ENCODE results near the gene OR2A42. TPM values are rescaled to one million over a fixed set of nuclear protein-coding genes. Genes with fewer than 3 reads are reported as not detected.
A peak's percentile ranks its signal among the peaks of the same experiment; 100 is the strongest.
"Not testable (repeated sequence)": the region's sequence is repeated elsewhere in the genome, so short reads cannot be mapped to it uniquely, and the experiment has no call there.

Gene OR2A42
- total RNA-seq, 4 donors from 2014 or later: not detected

- no peaks in the 10 kb centered on the region for H3K36me3 ChIP-seq
- H3K4me1 ChIP-seq: no peaks in the 10 kb centered on the region
- H3K27me3 ChIP-seq: no peaks in the 10 kb centered on the region
- no peak overlapping the region for H3K4me3 ChIP-seq
- peak in 1 of 3 donors; percentile 13 for DNase-seq
- no peak overlapping the region for H3K27ac ChIP-seq
- no peak for TF ChIP-seq POLR2A (IDR thresholded peaks at IDR 0.05)
- TF ChIP-seq CTCF (IDR thresholded peaks at IDR 0.05): no peak
- H3K9me3 ChIP-seq: no peaks in the 10 kb centered on the region
Observed at GRCh38 chr7:144255471-144255897, 16.1 kb upstream of the OR2A42 start.

DNA sequence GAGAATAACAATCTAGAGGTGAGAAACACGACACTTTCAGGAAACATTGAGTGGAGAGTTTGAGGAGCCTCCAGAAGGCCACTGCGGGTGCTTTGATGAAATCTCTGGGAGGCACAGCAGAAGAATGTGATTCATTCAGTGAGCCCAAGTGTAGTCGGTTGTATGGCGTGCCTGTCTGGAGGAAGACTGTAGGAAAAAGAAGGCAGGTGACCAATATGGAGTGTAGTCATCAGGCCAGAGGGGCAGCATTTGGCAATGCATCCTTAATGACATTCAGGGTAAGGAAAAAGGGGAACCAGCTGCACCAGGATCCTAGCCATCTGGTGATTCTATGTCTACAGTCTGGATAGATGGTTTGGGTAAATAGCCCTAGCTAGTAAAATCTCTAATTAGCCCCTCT is 12.9 kb upstream of the OR2A42 start:
- not testable (repeated sequence) for H3K4me1 ChIP-seq, H3K36me3 ChIP-seq

DNA sequence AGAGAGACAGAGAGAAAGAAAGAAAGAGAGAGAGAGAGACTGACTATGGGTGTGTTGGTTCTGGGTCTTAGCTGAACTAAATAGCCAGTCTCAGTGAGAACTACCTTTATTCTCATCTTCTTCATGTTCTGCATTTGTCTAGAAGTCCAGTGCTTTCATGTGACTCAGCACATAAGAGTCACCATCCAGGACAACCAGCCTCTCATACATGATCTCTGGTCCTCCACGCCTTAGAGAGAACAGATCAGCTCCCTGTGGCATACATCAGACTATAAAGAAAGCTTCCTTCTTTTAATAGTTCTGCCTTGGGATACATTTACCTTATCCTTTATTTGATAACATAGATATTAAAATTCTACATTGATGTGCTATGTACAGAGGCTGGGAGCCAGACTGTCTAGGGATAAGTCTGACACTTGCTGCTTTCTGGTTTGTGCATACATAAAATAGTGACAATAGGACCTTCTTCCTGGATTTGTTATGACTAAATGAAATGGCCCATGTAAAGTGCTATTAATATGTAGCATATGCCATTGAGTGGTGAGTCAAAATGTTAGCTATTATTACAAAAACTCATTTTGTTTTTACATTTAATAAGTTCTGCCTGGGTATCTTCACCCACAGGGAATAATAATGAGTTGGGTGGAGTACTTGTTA is 8.4 kb upstream of the OR2A42 start:
- not testable (repeated sequence) for H3K9me3 ChIP-seq, H3K4me1 ChIP-seq, DNase-seq, H3K4me3 ChIP-seq, H3K27me3 ChIP-seq, H3K27ac ChIP-seq, H3K36me3 ChIP-seq

More for the DNA sequence above, 12.9 kb upstream of the OR2A42 start:
- not testable (repeated sequence) for H3K27ac ChIP-seq, DNase-seq, H3K9me3 ChIP-seq, H3K27me3 ChIP-seq, H3K4me3 ChIP-seq

DNA sequence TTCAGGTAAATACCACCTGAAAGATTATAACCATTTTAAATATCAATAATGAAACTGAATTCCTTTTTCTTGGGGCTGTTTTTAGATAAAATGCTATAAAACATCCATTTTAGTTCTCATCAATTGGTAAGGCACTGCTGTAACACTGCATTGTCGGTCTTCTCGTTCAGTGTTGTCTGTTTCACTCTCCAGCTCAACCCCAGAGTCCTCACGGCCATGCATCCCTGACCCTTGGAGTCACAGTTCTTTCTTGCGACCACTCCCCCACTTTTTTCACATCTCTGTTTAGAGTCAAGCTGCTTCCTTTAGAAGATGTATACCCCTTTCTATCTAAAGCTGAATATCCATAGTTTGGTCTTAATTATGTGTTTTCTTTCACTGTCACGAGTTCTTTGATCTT is 7.6 kb upstream of the OR2A42 start:
- not testable (repeated sequence) for H3K27me3 ChIP-seq, H3K4me3 ChIP-seq, H3K36me3 ChIP-seq, H3K4me1 ChIP-seq, H3K27ac ChIP-seq, H3K9me3 ChIP-seq, DNase-seq

DNA sequence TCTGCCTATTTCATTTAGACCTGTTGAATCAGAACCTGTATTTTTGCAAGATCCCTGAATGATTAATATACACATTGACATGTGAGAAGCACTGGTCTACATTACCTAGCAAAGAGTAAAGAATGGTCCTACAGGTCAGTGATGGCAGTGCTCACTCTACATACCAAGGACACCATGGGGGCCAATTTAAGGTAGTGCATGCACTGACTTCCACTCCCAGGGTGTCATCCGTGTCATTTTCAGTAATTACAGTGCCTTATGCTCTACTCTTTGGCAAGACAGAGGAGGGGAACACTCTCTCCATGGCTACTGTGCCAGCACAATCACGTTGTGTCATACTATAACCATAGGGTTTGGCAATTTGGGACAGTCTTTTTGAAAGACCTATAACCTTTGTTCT is 6.0 kb upstream of the OR2A42 start:
- H3K36me3 ChIP-seq, DNase-seq, H3K9me3 ChIP-seq, H3K27ac ChIP-seq, H3K4me1 ChIP-seq, H3K27me3 ChIP-seq, H3K4me3 ChIP-seq: not testable (repeated sequence)

DNA sequence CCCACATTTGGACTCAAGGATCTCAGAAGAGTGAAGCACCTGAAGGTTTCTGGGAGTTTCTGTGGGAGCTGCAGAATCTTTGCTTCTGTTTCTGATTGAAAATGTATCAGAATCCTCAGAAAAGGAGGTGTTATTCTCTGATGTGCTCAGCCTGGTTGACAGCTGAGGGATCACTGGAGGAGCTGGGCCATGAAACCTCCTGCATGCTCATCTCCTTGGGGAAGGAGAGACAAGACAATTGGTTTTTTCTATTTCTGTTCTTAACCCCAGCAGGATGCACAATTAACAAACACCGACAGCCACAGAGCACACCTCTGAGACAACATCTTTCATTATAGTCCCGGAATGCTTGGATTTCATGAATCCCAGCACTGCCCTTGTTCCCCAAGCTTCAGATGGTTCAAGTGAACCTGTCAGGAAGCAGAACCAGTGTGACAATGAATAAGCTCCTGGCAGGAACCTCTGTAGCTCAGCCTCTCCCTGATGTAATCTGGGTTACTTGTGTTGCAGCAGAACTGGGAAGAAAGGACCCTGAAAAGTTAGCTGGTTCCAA is 799 bp downstream of the OR2A42 start:
- H3K4me3 ChIP-seq, H3K36me3 ChIP-seq, H3K4me1 ChIP-seq, DNase-seq, H3K27ac ChIP-seq, H3K9me3 ChIP-seq, H3K27me3 ChIP-seq: not testable (repeated sequence)

- not testable (repeated sequence) for H3K27ac ChIP-seq, H3K27me3 ChIP-seq, H3K4me1 ChIP-seq, H3K36me3 ChIP-seq, DNase-seq, H3K4me3 ChIP-seq, H3K9me3 ChIP-seq
Observed at GRCh38 chr7:144233039-144233438, 6.4 kb downstream of the OR2A42 start.

DNA sequence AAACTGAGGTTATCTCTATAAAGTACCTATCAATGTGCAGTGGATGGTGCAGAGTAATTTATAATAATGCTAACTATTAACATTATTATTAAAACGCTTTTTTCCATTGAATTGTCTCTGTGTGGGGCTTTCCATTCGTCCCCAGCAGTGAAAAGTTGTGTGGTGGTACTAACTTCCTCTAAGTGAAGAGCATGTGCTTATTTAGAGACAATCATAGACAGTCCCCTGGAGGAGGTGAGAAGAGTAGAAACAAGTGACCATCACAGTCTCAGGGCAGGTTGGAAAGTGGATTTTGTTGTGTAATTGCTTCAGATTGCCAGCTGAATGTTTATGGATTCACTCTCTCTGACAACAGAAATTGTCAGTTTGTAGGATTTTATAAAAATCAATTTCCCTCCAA is 8.4 kb downstream of the OR2A42 start:
- not testable (repeated sequence) for DNase-seq, H3K36me3 ChIP-seq, H3K4me3 ChIP-seq, H3K27me3 ChIP-seq, H3K4me1 ChIP-seq, H3K9me3 ChIP-seq, H3K27ac ChIP-seq

DNA sequence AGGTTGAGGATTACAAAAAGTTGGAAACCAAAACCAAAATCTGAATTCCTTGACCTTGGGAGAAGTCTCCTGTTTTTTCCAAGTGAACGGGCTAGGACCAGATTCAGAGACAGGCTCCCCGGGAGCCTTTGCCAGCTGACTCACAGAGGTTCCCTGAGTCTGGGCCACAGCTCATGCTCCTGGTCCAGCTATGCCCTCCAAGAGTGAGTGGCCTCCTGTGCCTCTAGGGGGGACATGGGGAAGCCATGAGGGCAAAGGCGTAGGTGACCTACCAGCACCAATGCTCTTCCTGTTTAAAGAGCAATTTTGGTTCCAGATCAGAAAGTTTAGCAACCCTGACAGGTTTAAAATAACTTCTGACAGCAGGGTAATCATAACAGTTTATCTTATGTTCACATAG is 10.6 kb downstream of the OR2A42 start:
- H3K4me3 ChIP-seq, DNase-seq, H3K36me3 ChIP-seq, H3K27ac ChIP-seq, H3K9me3 ChIP-seq, H3K4me1 ChIP-seq, H3K27me3 ChIP-seq: not testable (repeated sequence)

DNA sequence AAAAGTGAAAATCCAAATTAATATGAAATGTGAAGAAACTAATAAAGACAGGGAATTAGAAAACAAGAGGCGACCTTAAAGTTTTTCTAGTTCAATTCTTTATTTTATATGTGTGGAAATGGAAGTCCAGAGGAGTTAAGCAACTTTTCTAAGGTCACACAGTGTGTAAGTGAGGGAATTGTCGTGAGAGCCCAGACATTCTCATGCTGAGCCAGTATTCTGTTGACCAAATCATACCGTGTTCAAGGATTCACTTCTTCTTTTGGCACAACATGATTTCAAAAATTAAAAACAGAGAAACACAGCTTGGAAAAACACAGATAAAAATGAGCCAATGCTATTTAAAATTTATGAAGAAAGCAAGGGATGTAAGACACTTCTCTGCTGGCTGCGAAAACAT is 12.5 kb downstream of the OR2A42 start:
- not testable (repeated sequence) for DNase-seq, H3K4me1 ChIP-seq, H3K9me3 ChIP-seq, H3K4me3 ChIP-seq, H3K27ac ChIP-seq, H3K36me3 ChIP-seq, H3K27me3 ChIP-seq

DNA sequence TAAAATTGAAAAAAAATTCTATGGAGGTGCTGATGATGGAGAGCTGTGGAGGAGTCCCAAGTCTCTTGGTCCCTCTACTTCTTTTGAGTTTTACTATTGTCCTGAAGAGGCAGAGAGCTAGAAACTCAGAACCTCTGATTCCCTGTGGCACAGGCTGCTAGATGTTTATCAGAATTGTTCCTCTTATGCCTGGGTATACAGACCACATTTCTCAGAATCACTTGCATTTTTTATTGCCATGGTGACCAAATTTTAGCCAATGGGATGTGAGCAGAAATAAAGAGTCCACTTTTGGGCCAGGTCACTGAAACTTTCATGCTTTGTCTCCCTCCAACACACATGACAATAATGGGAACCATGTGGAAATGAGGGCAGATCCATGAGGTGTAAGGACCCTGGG is 15.7 kb downstream of the OR2A42 start:
- H3K4me3 ChIP-seq, H3K27ac ChIP-seq, DNase-seq, H3K36me3 ChIP-seq, H3K27me3 ChIP-seq, H3K9me3 ChIP-seq, H3K4me1 ChIP-seq: not testable (repeated sequence)

- not testable (repeated sequence) for H3K4me1 ChIP-seq, H3K27me3 ChIP-seq, H3K36me3 ChIP-seq, DNase-seq, H3K4me3 ChIP-seq, H3K9me3 ChIP-seq, H3K27ac ChIP-seq
Observed at GRCh38 chr7:144220531-144220930, 18.9 kb downstream of the OR2A42 start.

DNA sequence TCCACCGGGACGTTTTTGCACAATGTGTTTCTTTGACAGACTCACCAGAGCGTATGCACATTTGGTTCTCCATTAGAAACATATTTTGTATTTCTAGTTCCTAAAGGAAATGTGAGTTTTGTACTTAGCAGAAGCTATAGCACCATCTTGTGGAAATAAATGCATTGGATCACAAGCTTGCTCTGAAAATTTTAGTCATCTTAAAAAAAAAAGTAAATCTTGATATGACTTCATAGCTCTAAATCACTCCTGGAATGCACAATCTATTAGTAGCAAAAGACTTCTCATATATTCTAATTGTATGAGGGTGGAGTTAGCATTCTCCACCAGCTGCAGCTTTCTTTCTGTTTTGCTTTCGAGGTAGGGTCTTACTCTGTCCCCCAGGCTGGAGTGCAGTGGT is 20.3 kb downstream of the OR2A42 start:
- not testable (repeated sequence) for H3K4me3 ChIP-seq, H3K9me3 ChIP-seq, H3K27ac ChIP-seq, H3K36me3 ChIP-seq, H3K4me1 ChIP-seq, H3K27me3 ChIP-seq, DNase-seq

- H3K27me3 ChIP-seq, H3K36me3 ChIP-seq, H3K27ac ChIP-seq, H3K4me3 ChIP-seq, H3K4me1 ChIP-seq, H3K9me3 ChIP-seq: not testable (repeated sequence)
- DNase-seq: peak in 1 of 3 donors; percentile 29
Observed at GRCh38 chr7:144218581-144218980, 20.8 kb downstream of the OR2A42 start.

DNA sequence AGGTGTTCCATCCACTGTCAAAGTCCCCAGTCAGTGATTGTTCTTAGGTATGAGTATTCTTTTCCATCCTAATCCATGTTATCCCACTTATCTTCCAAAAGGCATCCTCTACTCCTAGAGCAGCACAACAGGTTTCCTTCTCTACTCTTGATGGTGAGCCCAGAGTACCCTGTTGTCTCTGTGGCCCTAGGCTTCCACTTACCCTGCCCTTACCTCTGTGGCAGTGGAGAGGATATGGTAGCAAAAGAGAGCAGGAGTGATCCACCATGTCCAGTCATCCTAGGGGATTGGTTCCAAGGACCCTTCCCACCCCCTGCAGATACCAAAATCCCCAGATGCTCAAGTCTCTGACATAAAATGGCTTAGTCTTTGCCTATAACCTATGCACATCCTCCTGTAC is 22.2 kb downstream of the OR2A42 start:
- not testable (repeated sequence) for H3K4me1 ChIP-seq, H3K36me3 ChIP-seq, H3K4me3 ChIP-seq, H3K27me3 ChIP-seq, H3K27ac ChIP-seq, DNase-seq, H3K9me3 ChIP-seq

All from Peyer's patch (tissue), 4 donors.